Colon (tissue), 2 donors: ENCODE results near the gene MTG2.

Experiments
- FAIRE-seq: peaks from 2 replicates; lab custom pipeline; 2012; peaks lifted over from hg19 to GRCh38; lab: Jason Lieb, UNC
- donor health status: control.
- donor health status: control.

Gene MTG2, protein sequence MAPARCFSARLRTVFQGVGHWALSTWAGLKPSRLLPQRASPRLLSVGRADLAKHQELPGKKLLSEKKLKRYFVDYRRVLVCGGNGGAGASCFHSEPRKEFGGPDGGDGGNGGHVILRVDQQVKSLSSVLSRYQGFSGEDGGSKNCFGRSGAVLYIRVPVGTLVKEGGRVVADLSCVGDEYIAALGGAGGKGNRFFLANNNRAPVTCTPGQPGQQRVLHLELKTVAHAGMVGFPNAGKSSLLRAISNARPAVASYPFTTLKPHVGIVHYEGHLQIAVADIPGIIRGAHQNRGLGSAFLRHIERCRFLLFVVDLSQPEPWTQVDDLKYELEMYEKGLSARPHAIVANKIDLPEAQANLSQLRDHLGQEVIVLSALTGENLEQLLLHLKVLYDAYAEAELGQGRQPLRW

DNA sequence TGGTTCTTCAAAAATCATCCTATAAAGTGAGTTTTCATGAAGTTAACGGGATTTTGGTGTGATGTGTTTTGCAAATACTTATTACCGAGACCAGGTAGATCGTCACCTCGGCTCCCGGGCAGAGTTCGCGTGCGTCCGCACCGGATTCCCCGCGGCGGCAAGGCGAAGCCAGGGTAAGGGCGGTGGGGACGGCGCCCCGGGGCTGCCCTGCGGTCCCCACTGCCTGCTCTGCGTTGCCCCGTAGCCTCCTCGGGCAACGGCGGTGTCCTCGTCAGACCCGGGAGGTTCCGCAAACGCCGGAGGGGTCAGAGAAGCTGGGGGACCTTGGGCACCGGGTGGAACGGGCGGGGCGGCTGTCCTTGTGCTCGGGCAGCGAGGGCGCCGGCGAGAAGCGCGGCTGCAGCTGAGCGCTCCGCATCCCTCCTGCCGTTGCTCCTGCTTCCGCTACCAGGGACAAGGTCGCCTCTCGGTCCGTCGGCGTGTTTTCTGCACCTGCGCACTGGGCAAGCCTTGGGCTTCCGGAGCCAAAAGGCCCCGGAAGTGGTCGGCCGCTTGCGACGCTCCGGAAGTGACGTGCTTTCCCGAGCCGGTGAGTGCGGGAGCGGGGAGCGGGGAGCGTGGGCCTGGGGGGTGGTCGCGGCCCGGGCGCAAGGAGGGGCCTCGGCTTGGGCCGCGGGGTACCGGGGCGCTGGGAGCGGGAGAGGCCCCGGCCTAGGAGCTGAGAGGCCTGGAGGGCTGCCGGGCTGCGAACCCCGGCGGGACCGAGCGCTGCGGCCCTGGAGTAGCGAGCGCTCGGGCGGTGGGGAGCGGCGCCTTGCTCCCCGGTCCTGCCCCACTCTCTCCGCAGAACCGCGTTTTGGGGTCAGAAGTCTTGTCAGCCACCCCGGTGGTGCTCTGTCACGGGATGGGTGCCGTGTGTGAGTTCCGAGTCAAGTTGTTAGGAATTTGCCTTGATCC lies at the start of gene MTG2:
TSS of gene MTG2 (plus strand) at position 560 of the 957 bp plus-strand sequence. CDS start 10,393 bp downstream, outside the sequence.
- FAIRE-seq: no peak

DNA sequence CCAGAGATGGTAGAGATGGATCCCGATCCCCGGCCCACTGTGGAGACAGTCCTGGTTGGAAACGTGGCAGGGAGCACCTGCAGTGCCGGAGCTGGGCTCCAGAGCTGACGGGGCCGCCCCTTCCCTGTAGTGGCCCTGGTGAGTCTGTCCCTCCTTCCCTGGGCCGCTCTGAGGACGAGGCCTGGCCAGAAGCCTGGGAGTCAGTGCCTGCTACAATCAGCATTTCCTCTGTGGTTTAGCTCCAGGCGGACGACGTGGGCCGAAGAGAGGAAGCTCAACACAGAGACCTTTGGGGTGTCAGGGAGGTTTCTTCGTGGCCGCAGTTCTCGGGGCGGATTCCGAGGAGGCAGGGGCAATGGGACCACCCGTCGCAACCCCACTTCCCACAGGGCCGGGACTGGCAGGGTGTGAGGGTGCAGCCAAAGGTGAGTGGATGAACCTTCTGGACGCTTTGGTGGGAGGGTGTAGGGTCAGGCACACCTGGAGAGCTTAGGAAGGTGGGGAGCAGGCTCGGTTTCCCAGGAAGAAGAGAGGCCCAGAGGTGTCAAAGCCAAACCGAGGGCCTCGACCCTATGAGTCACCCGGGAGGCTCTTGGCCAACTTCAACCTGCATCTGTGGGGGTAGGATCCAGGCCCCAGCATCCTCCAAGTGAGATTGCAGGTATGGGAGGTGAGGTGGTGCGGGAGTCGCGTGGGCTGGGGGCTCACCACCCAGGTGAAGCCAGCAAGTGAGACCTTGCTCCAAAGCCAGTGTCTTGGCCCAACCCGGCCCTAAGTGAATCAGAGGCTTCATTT lies 49.6 kb upstream of the MTG2 start:
- no peak for FAIRE-seq

DNA sequence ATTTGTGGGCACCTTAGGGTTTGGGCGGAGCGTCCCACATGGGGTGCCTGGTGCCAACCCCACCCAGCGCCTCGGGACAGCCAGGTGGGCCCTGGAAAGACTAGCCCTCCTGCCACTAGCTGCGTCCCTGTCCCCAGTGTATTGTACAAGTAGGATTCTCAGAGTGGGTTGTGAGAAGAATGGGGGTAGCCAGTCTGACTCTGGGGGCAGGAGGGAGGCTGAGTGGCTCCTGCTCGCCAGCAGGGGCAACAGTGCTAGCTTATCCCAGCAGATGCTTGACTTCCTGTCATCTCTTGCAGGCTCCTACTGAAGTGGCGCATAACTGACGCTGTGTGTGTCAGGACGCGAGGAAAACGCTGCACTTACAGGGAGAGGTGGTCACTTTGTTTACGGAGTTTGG lies 49.0 kb upstream of the MTG2 start:
- no peak for FAIRE-seq

DNA sequence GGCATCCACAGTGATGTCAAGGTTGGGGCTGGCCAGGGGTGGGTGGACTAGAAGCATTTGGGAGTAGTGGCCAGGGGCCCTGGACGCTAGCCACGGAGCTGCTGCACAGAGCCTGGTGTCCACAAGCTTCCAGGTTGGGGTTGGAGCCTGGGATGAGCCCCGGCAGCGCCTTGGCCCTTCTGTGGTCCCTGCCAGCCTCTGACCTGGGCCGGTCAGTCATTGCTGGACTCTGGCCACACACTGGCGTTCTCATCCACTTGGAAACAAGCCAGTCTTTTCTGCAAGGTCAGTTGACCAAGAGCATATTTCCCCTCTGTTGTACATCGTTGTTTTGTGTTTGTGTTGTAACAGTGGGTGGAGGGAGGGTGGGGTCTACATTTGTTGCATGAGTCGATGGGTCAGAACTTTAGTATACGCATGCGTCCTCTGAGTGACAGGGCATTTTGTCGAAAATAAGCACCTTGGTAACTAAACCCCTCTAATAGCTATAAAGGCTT lies 48.0 kb upstream of the MTG2 start:
- FAIRE-seq: no peak

DNA sequence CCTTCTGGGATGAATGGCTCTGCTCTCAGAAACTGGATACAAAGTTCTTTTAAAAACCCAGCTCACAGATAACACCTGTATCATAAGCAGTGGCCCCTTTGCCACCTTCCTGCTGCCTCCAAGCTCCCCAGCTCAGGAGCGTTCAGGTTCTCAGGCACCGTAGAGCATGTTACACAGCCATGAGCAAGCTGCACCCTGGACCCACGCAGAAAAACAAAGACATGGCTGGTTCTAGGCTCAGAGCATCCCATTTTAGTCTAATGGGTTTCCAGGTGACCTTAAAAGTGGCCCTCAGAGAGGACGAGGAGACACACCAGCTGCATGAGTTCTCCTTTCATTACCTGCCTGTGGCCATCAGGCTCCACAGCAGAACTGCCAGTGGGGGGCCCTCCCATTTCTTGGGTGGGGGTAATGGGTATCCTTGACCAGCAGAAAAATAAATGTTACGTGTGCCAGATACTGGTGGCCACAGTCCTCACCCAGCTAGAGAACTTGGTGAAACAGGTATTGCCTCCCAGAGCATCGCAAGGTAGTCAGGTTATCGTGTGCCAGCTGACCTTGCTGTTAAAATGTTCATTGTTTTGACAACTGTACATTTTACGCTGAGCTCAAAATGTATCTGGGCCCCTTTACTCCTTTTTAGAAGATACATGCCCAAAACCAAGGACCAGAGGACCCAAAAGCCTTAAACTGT lies 47.1 kb upstream of the MTG2 start:
- FAIRE-seq: no peak

DNA sequence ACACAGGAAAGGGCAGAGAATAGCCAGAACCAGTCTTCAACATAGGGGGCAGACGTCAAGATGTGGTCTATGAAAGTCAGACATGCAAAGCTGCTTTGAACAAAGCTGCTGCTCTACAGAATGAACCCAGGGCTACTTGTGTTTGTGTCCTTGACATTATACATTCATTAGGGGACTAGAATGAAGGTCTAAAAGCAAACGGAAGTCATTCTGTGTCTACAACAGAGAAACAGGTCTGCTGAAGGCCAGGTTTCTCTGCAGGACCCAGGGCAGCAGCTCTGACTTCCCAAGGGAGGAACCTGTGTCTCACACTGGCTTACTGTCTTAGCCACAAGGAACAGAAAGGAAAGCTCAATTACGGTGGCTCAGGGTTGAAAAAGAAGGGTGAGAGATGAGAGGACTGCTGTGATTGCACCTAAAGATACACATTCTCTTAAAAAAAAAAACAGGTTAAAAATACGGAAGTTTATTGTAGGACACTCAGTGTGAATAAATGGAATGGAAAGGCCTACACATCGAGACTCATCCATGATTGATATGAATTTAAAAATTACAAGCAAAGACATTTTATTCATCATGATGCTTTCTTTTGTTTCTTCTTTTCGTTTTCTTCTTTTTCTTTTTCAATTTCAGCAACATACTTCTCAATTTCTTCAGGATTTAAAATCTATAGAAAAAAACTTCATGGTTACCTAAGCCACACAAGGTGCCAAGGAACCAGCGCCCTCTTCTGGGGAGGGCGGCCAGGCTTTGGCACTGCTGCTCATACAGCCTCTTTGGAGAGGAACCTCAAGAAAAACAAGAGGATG lies 46.3 kb upstream of the MTG2 start:
- no peak for FAIRE-seq

DNA sequence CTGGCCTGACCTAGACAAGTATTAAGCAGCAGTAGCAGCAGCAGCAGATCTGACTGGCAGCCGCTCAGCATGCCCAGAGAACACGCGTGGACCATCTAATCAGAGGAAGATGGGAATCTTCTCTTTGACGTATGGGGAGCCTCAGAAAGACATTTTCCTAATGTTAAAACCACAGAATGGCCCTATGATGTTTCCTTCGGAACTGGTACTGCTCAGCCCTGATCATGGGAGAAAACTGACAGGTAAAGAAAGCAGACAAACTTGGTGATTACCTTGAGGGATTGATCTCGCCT lies 45.8 kb upstream of the MTG2 start:
- FAIRE-seq: no peak

DNA sequence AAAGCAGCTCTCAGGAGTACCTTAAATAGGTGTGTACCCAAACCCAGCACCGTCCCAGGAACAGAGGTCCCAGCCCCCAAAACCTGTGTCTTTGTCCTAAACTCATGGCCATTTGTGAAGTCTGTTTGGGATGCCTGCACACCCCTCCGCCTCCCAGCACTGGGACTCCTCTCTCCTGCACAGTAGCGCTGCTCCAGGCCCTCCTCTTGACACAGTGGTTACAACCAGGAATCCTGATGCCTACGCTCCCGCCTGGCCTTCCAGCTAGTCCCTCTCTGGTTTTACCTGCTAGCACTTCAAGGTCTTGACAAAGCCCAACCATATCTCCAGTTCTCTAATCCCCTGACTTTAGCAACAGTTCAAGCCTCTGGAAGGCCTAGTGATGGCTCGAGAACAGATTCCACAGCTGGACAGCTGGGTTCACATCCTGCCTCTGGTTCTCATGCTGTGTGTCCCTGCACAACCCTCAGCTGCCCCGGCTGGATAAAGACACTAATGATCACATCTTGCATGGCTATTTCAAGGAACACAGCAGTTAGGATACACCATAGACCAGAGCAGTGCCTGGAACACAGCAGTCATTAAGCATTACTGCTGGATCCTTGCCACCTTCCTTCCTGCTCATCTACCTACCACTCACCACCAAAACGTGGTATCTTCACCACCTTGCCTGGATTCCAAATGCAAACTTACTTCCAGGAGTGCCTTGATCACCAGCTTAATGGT lies 45.2 kb upstream of the MTG2 start:
- FAIRE-seq: no peak

DNA sequence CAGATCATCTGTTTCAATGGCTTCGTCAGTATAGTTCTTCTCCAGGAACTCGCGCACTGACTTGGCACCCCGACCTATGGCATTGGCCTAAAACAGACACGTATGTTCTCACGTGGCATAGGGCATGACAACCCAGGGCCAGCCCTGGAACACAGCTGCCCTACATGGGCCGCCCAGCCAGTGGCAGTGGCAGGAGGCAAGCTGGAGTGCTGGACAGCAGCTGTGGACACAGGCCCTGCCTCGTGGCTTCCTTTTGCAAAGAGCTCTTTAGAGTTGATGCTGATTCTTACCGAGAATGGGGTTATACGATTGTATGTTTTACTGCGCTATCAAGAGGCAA lies 44.7 kb upstream of the MTG2 start:
- no peak for FAIRE-seq

DNA sequence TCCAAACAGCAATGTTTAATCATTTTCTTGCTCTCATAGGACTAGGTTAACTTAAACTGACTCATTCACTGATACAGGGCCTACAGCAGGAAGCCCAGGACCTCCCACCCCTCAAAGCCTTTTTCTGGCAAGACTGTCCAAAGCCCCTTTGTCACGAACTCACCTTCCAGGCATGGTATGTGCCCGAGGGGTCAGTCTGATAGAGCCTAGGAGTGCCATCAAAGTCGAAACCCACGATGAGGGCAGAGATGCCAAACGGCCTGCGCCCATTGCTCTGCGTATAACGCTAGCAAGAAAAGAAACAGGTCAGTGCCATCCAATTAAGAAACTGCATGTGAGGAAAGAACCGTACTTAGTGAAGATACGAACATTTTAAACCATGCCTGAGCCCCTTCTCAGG lies 43.9 kb upstream of the MTG2 start:
- no peak for FAIRE-seq

DNA sequence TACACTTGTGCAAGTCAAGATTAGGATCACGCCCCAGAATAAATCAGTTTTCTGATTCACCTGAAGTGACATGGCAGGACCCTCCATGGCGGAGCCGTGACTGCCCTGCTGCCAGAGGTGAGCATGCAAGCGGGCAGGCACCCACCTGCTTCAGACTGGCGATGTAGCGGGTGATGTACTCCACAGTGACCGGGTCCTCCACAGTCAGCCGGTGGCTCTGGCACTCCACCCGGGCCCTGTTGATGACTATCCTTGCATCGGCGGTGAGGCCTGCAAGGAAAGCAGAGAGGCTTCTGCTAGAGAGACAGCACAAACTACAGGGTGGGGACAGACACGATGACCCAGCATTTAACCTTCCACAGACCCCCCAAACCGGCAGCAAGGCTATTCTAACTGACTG lies 43.2 kb upstream of the MTG2 start:
- no peak for FAIRE-seq

DNA sequence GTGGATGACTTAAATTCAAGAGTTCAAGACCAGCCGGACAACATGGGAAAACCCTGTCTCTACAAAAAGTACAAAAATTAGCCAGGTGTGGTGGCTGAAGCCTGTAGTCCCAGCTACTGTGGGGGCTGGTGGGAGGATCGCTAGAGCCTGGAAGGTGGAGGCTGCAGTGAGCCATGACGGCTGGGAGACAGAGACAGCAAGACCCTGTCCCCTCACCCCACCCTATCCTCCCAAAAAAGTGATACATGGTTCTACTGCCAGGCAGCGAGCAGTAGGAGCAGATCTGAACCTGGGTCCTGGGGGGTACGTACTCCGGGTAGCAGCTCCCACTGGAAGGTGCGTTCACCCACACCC lies 41.8 kb upstream of the MTG2 start:
- FAIRE-seq: no peak

DNA sequence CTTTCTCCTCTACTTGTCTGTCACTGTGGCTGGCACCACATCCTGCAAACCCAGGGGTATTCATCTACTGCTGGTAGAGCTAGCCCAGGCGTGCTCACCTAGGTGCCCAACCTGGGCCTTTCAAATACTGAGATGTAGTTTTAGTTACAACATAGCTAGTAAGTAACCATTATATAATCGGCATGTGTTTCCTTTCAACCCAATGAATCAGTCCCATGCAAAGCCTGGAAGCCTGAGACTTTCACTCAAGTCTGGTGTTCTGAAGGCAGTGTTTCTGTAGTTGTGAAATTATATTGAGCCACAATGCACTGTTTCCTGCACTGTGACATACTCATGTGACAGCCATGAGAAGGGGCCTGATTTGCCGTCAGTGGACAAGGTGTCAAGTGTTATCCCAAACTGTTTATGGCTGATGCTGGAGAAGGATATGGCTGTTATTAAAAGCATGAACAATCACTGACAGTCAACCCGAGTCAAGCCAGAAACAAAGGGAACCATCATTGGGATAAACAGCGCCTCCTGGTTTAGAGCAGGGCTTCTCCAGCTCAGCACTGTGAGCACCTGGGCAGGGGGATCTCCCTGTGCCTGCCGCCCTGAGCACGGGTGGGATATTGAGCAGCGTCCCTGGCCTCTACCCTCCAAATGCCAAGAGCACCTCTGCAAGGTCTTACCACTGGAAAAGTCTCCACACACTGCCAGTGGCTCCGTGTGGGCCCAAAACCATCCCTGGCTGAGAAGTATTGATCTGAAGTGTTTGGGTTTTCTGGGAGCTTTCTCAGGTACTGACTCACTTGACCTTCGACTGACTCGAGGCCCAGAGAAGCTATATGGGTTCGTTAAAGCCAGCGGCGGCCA lies 41.2 kb upstream of the MTG2 start:
- FAIRE-seq: no peak

DNA sequence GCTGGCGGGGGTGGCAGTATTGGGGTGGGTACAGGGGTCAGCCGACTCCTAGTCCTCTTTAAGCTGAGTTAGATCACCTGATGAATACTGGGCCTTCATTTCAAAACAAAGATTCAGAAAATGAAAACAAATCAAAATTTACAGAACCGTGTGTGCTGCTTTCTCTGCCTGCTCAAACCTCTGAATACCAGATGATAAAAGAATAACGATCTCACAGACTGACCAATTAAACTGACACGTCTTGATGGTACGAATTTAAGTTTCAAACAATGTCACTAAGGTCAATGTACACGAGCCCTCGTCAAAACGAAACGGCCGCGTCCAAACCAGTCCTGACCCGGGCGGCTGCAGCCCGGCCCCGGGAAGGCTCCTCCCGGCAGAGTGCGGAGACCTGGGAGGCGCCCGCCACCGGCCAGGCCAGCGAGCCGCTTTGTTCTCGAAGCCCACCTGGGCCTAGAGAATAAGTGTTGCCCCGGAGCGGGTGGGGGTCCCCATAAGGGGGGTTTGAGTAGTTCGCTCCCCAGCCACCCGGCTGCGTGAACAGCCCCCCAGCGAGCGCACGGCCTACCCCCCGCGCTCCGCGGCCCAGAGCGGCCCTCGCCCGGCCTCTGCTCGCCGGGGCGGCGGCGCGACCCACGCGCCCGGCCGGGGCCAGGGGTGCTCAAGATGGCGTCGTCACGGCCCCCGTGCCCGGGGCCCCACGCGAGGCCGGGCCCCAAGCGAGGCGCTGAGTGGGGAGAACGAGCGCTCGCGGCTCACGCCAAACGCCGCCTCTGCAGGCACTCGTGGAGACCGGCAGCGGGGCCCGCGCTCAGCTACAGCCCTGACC lies 40.4 kb upstream of the MTG2 start:
- FAIRE-seq: no peak

DNA sequence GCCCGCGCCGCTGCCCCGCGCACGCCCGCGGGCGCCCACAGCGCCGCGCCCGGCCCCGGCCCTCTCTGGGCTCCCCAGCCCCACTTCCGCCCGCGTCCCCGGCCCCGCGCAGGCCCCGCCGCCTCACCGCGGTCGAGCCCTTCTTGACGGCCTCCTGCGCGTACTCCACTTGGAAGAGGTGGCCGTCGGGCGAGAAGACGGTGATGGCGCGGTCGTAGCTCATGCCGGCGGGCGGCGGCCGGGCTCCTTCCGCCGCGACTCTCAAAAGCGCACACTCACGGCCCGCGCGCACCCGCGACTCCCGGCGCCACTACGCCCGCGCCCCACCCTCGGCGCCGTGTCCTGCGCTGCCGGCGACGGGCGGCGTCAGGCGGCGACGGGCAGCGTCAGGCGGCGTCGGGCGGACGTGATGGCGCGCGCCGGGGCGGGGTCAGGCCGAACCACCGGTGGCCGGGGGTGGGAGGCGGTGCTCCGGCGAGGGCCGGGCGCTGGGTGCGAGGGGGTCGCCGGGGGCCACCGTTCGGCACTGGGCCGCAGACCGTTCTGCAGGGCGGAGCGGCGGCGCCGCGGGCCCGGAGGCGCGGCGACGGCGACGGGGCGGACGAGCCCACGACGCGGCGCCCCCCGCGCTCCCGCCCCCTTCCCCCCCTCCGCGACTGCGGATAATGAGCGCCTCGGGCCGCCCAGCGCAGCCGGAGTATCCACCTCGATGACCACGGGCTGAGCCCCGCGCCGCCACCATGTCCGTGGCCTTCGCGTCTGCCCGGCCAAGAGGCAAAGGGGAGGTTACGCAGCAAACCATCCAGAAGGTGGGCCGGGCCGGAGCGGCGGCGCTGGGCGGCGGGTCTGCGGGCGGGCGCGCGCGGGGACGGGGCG lies 39.5 kb upstream of the MTG2 start, which contains the start of the genes PSMA7 and SS18L1:
TSS of gene PSMA7 (minus strand) at position 314 of the 876 bp plus-strand sequence. CDS start at position 223, 91 bp downstream.
TSS of gene SS18L1 (plus strand) at position 689 of the 876 bp plus-strand sequence. CDS start at position 741, 52 bp downstream.
- FAIRE-seq: no peak

DNA sequence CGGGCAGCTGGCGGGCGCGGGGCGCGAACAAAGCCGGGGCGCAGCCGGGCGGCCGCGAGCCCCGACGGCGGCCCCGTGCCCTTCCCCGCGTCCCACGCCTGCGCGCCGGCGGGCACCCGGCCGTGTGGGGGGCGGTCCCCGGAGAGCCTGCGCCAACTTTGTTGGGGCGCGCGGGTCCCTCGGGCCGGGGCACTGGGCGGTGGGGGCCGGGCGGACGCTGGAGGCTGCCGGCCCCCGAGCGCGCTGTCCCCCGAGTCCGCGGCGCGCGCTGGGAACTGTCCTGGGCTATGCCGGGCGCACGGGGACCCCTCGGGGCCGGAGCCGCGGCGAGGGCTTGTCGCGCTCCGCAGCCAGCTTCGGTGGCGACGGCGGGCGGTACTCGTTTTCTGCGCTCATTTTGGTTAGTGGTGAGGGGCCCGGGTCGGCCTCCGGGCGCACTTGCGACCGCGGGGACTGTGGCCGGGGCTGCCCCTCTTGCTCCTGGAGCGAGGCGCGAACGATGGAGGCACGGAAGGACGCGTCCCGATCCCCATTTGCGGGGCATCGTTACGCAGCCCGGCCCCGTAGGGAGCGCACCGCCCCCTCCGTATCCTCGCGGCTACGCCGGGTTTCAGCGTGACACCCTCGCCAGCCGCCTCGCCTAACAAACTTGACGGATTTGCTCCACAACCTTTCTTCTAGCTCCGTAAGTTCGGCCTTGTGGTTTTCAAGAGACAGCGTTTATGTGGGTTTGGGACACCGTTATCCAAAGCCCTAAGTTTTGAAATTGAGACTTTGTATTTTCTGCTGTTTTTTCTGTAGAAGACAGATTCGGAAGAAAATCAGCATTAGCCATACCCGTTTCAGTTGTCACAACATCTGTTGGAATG lies 38.6 kb upstream of the MTG2 start:
- no peak for FAIRE-seq
